Measurements from ENCODE around the gene CT45A9.
"Not testable (repeated sequence)": the region's sequence is repeated elsewhere in the genome, so short reads cannot be mapped to it uniquely, and the experiment has no call there.

Gene CT45A9
- 0 reads per million in 2 donors for total RNA-seq

- not testable (repeated sequence) for DNase-seq
Measured at GRCh38 chrX:135871712-135872111, at the start of gene CT45A9. Gene CT45A9 (minus strand): TSS chrX:135871812. CDS start chrX:135868061, 3,751 bp downstream.

GRCh38 chrX:135920516-135920915 is 48.9 kb upstream of the CT45A9 start:
- DNase-seq: not testable (repeated sequence)

- DNase-seq: no peak
Measured at GRCh38 chrX:135914404-135914803, 42.8 kb upstream of the CT45A9 start.

GRCh38 chrX:135910251-135910650 is 38.6 kb upstream of the CT45A9 start:
- no peak for DNase-seq

GRCh38 chrX:135893294-135893817 is 21.7 kb upstream of the CT45A9 start, which contains the start of the genes CT45A10 and SAGE1:
Gene CT45A10 (minus strand): TSS chrX:135893444. CDS start chrX:135885344, 8,100 bp downstream.
Gene SAGE1 (plus strand): TSS chrX:135893716. CDS start chrX:135896243, 2,527 bp downstream.
- DNase-seq: no peak

GRCh38 chrX:135892781-135893180 is 21.2 kb upstream of the CT45A9 start:
- DNase-seq: no peak

GRCh38 chrX:135890087-135890585 is 18.5 kb upstream of the CT45A9 start:
- DNase-seq: no peak

- DNase-seq: not testable (repeated sequence)
Measured at GRCh38 chrX:135888976-135889375, 17.4 kb upstream of the CT45A9 start.

GRCh38 chrX:135888230-135888629 is 16.6 kb upstream of the CT45A9 start:
- not testable (repeated sequence) for DNase-seq

- not testable (repeated sequence) for DNase-seq
Measured at GRCh38 chrX:135882741-135883140, 11.1 kb upstream of the CT45A9 start.

GRCh38 chrX:135854438-135854837 is 17.2 kb downstream of the CT45A9 start, which contains the start of gene CT45A8:
Gene CT45A8 (minus strand): TSS chrX:135854538. CDS start chrX:135850783, 3,755 bp downstream.
- DNase-seq: not testable (repeated sequence)

GRCh38 chrX:135837180-135837579 is 34.4 kb downstream of the CT45A9 start, which contains the start of gene CT45A7:
Gene CT45A7 (minus strand): TSS chrX:135837280. CDS start chrX:135833533, 3,747 bp downstream.
- not testable (repeated sequence) for DNase-seq

GRCh38 chrX:135819912-135820311 is 51.7 kb downstream of the CT45A9 start, which contains the start of gene CT45A2:
Gene CT45A2 (minus strand): TSS chrX:135820012. CDS start chrX:135816265, 3,747 bp downstream.
- DNase-seq: not testable (repeated sequence)

Data from activated gamma-delta T cell (primary cell).